IPS DF 6.9 (cell line): ENCODE data around the gene PLAU.

Source experiments
- DNase-seq: peaks from one replicate; pipeline ENCODE4 v3.0.0-alpha.2; 2013; ENCODE audit warnings: low read depth, low spot score
- H3K27ac ChIP-seq: one replicate; pipeline ENCODE4 v1.5.1; 2013; ENCODE audit warnings: low read length, control low read depth
- H3K27me3 ChIP-seq: 2 replicates; pipeline ENCODE4 v1.6.1; 2013; ENCODE audit warnings: mild to moderate bottlenecking, low read length; ENCODE audit not compliant: control insufficient read depth, insufficient read depth
- H3K36me3 ChIP-seq: 2 replicates; pipeline ENCODE4 v1.6.1; 2013; ENCODE audit warnings: low read length; ENCODE audit not compliant: control insufficient read depth, insufficient read depth
- H3K4me1 ChIP-seq: 2 replicates; pipeline ENCODE4 v1.6.1; 2013; ENCODE audit warnings: low read length; ENCODE audit not compliant: control insufficient read depth, insufficient read depth
- H3K4me3 ChIP-seq: 2 replicates; pipeline ENCODE4 v1.5.1; 2013; ENCODE audit warnings: mild to moderate bottlenecking, low read length
- H3K9me3 ChIP-seq: 2 replicates; pipeline ENCODE4 v1.6.1; 2013; ENCODE audit warnings: low read length, inconsistent platforms; ENCODE audit not compliant: control insufficient read depth, insufficient read depth
- WGBS: extraction: QIAGEN DNeasy Blood & Tissue Kit; methylation state at CpG from one replicate; pipeline ENCODE4 v1.1.7; 2013; ENCODE audit warnings: mixed read lengths, missing lambda C conversion rate; ENCODE audit not compliant: insufficient read length, insufficient coverage; 5-methylcytosine and 5-hydroxymethylcytosine counted together

Gene PLAU

DNA sequence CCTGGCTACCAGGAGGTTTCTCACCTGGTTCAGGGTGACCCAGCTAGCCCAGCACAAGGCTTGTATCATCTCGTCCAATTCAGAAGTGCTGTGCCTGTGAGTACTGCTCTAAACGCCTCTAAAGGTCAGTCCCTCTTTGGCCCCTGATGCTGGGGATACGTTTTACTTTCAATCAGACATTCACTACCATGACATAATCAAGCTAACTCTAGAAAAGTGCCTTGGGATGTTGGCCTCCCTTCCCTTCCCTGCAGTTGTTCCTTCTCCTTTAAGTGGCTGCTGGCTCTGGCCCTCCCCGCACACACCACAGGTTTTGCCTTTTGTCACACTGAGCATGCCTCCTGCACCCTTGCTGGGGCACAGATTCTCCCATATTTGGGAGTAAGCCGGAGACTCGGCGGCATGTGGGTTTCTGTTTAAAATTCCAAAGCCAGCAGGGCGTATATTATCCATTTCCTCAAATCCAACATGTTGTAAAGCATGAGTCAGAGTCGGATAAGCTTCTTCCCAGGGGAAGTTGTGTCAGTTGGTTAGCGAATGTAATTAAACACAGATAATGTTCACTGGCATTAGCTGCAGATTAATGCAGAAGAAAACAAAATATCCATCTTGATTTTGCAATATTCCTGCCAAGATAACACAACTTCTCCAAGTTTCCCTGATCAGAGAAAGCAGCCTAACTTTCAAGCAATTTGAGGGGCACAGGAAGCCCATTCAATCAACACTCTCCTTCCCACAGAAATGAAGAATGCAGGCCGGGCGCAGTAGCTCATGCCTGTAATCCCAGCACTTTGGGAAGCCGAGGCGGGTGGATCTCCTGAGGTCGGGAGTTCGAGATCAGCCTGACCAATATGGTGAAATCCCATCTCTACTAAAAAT is 55.2 kb downstream of the PLAU start:
- WGBS, result no CpG with 5 or more reads among the region's 16 CpGs
- H3K9me3 ChIP-seq, result no peaks in the 10 kb centered on the region
- no peaks in the 10 kb centered on the region for H3K27me3 ChIP-seq
- H3K36me3 ChIP-seq, result no peaks in the 10 kb centered on the region
- peak; percentile 97 for DNase-seq
- no peak overlapping the region for H3K4me3 ChIP-seq
- peak overlapping the region; percentile 100 for H3K27ac ChIP-seq
- peaks cover 3% of the 10 kb centered on the region; the same call in 1 of the 2 replicates for H3K4me1 ChIP-seq

DNA sequence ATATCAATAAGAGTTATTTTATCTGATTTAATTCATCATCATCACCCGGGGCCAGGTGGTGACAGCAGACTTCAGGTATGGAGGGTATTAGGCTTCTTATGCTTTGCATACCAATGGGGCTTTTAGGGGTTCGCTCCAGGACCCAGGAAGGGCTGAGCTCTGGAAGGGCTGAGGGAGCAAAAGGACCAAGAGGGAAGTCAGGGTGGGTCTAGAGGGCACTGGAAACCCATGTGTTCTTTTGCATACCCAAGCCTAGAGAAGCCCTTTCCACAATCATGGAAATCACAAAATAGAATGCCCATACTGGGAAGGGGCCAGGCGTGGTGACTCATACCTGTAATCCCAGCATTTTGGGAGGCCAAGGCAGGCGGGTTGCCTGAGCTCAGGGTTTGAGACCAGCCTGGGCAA is 56.1 kb downstream of the PLAU start:
- peaks cover 3% of the 10 kb centered on the region; the same call in 1 of the 2 replicates for H3K4me1 ChIP-seq
- peak overlapping the region; percentile 92 for H3K27ac ChIP-seq
- H3K27me3 ChIP-seq, result no peaks in the 10 kb centered on the region
- DNase-seq, result peak; percentile 87
- H3K36me3 ChIP-seq, result no peaks in the 10 kb centered on the region
- WGBS, result no CpG with 5 or more reads among the region's 4 CpGs
- no peaks in the 10 kb centered on the region for H3K9me3 ChIP-seq
- H3K4me3 ChIP-seq, result no peak overlapping the region
